Activated CD4-positive, CD25-positive, alpha-beta regulatory T cell treated with anti-CD3 and anti-CD28 coated beads, Interleukin-2, amount 50 U/mL, for 16 hours (primary cell): ENCODE measurements around the gene CEP72.
A peak's percentile ranks its signal among the peaks of the same experiment; 100 is the strongest.
"Not testable (repeated sequence)": the region's sequence is repeated elsewhere in the genome, so short reads cannot be mapped to it uniquely, and the experiment has no call there.

Source experiments
- DNase-seq: peaks from one replicate; pipeline ENCODE4 v3.0.0-alpha.2; 2020; ENCODE audit warnings: low read depth, low spot score

Gene CEP72

GRCh38 chr5:683551-684481 lies 71.7 kb downstream of the CEP72 start:
- DNase-seq: no peak

GRCh38 chr5:684751-685216 lies 72.6 kb downstream of the CEP72 start:
- no peak for DNase-seq

- DNase-seq: no peak
Observed at GRCh38 chr5:685262-686171, 73.4 kb downstream of the CEP72 start.

GRCh38 chr5:686172-686523 lies 74.0 kb downstream of the CEP72 start:
- DNase-seq: not testable (repeated sequence)

GRCh38 chr5:686936-687335 lies 74.8 kb downstream of the CEP72 start:
- DNase-seq: not testable (repeated sequence)

GRCh38 chr5:688348-689010 lies 76.3 kb downstream of the CEP72 start:
- DNase-seq: not testable (repeated sequence)

- not testable (repeated sequence) for DNase-seq
Observed at GRCh38 chr5:690293-690692, 78.2 kb downstream of the CEP72 start.

GRCh38 chr5:691049-691448 lies 78.9 kb downstream of the CEP72 start:
- not testable (repeated sequence) for DNase-seq

- DNase-seq: no peak
Observed at GRCh38 chr5:691817-692528, 79.8 kb downstream of the CEP72 start.

- not testable (repeated sequence) for DNase-seq
Observed at GRCh38 chr5:692529-693041, 80.4 kb downstream of the CEP72 start.

- DNase-seq: peak; percentile 63
Observed at GRCh38 chr5:693271-694041, 81.3 kb downstream of the CEP72 start, which contains the start of gene TPPP. TSS of gene TPPP (minus strand) at chr5:693352. CDS start at chr5:678060, 15,292 bp downstream.

GRCh38 chr5:694042-694431 lies 81.9 kb downstream of the CEP72 start:
- DNase-seq: not testable (repeated sequence)

- DNase-seq: not testable (repeated sequence)
Observed at GRCh38 chr5:695475-695874, 83.3 kb downstream of the CEP72 start.

- DNase-seq: not testable (repeated sequence)
Observed at GRCh38 chr5:696191-696590, 84.1 kb downstream of the CEP72 start.

- DNase-seq: not testable (repeated sequence)
Observed at GRCh38 chr5:696753-697702, 84.9 kb downstream of the CEP72 start.
